Activated CD4-positive, alpha-beta T cell treated with anti-CD3 and anti-CD28 coated beads, Interleukin-2, amount 50 U/mL, for 24 hours (primary cell): Measurements from ENCODE around the gene FOCAD.

Source experiments
- DNase-seq, 2 donors: peaks; one replicate each; pipeline ENCODE4 v3.0.0-alpha.2; 2020; ENCODE audit warnings: low read depth in 1 of 2, low spot score in 1 of 2

FOCAD gene

GRCh38 chr9:20728493-20729220 is 44.6 kb downstream of the FOCAD start:
- DNase-seq: no peak

- DNase-seq: no peak
Measured at GRCh38 chr9:20729523-20729922, 45.5 kb downstream of the FOCAD start.

DNA sequence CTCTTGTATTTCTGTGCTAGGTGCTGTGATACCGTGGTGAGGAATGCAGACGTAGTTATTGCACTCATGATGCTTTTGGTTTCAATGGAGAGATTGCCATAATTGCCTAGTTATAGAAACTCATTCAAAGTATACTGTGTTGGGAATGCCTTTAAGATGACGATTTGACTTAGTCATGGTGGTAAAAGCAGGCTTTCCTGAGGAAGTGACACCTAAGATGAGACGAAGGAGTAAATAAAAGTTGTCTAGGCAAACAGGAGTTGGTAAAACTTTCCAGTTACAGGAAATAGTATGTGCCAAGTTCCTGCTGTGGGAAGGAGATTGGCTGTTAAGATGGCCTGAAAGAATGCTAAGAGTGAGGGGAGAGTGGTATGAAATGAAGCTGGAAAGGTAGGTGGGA is 48.1 kb downstream of the FOCAD start:
- DNase-seq: no peak

DNA sequence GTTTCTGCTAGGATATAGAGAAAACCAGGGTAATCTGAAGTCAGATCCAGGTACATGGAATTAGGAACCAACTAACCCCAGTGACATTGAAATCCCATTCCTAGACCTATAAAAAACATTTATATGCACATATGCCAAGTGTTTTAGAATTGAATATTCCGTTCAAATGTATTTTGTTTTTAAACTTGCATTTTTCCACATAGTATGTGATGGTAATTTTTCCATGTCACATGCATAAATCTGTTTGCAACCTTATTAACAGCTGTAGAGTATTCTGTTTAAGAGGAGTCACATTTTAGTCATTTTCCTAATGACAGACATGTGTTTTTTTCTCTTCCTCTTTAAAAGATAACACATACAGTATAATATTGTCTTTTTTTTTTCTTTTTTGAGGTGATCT is 50.2 kb downstream of the FOCAD start:
- no peak for DNase-seq

DNA sequence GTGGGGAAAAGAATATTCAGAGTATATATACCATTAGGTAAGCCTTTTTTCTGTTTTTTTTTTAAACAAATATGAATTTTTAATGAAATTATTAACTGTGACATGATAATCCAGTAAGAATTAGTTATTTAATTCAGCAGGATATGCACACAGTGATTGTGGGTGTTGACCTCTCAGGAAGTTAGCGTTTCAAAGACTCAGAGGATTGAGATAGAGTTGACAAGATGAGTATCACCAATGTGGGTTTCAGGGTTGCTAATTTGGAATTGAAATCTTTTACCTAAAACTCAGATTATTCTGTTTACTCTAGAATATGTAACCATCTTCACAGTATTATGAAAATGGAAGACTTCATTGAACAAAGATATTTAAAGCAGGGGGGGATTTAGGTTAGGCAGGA is 56.2 kb downstream of the FOCAD start:
- no peak for DNase-seq

GRCh38 chr9:20740929-20741582 is 57.0 kb downstream of the FOCAD start:
- DNase-seq: no peak

DNA sequence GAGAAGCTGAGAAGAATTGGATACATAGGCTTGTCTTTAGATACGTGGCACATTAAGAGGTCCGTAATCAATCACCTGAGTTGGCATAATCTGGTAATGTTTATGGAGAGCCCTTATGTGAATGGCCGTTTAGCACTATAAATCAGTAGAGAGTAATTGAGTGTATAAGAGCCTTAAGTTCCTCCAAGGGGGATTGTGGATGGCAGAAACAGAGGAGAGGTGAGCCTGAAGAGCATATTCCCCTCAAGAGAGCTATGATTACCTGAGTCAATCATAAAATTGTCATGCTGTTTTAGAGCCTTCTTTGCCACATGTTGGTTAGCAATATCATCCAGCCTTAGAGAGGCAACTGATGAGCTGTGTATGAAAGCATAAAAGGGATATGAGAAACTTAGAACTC is 58.8 kb downstream of the FOCAD start:
- DNase-seq: no peak

DNA sequence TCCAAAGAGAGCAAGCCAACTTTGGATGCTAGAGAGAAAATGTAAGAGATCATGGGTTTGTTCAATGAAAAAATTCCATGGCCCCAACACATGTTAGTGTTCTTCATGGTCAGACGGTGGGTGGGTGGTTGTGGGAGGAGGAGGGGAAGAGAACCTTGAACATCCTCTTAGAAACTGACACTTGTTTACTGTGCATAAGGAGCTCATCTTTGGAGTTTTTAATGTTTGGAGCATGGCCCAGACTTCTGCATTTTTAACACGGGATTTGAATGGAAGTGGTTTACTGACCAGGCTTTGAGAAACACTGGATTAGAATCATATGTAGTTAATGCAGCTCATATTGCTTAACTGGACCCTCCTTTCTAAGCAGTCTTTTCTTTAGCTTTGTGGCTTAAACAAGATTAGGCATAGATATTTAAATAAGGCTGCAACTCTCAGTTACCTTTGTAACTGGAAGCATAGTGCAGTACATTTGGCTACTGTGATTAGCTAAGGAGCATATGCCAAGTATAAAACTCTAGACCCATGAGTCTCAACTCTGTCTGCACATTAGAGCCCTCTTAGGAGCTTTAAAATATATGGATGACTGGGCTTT is 60.1 kb downstream of the FOCAD start:
- DNase-seq: no peak

- DNase-seq: no peak
Measured at GRCh38 chr9:20746967-20747366, 62.9 kb downstream of the FOCAD start.

DNA sequence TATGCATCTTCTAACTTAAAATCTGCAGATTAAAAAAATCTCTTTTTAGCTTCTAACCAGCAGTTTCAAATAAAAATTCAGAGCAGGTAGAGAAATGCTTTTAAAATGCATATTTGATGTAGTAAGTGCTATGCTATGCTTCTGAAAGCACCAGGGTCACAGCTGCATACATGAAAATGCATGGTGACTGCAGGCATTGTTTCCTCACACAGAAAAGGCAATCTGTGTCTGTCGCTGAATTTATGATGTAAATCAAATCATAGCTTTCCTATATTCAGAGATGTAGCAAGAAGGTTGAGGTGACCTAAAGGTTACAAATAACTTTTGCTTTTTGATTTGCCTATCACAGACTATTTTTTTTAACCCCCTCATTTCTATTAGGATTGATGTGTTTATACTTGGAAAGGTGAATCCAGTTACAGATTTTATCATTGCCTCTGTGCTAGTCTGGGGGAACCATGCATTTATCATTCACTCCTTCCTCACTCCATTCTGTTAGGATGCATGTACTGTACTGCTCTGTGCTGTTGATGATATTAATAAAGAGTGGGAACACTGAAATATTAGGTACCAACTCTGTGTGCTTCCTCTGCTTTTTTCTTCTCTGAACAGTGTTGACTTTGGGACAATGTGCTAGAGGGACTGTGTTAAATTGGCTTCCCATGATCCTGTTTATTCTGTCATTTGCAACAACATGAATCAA is 65.6 kb downstream of the FOCAD start:
- DNase-seq: no peak

GRCh38 chr9:20753761-20754160 is 69.7 kb downstream of the FOCAD start:
- no peak for DNase-seq

- DNase-seq: no peak
Measured at GRCh38 chr9:20754556-20754955, 70.5 kb downstream of the FOCAD start.

DNA sequence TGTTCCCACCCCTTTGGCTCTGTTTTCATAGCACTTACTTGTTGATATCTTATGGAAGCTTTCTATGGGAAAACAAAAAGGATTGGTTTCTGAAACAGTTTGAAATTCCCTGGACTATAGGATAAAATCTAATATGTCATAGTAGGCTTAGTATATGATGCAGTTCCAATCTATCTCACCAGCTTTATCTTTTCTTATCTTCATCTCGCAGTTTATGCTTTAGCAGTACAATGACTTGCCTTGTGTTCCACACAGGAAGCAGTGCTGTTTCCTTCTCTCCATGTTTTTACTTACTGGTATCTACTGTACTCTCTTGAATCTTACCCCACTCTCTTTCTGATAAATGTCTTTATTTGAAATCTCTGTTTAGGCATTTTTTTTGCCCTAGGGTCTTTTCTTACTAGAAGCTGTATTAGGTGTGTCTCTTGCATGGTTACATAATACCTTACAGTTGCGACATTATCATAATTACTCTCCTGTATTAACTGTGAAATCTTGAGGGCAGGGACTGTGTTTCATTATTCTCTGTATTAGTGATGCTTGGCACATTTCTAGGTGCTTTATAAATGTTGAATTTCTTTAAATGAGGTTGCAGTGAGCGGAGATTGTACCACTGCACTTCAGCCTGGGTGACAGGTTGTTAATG is 76.3 kb downstream of the FOCAD start:
- DNase-seq: no peak

GRCh38 chr9:20770947-20771346 is 86.9 kb downstream of the FOCAD start:
- no peak for DNase-seq

DNA sequence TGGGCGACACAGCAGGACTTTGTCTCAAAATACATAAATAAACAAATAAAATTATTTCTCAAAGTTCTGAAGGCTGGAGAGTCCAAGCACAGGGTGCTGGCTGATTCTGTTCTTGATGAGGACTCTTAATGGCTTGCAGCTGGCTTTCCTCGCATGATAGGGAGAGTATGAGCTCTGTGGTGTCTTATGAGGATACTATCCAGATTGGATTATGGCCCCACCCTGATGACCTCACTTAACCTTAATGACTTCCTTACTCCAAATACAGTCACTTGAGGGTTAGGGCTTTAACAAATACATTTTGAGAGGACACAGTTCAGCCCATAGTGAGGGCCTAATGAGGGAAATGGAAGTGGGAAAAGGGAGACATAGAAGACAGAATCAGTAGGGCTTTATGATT is 87.7 kb downstream of the FOCAD start:
- DNase-seq: no peak

DNA sequence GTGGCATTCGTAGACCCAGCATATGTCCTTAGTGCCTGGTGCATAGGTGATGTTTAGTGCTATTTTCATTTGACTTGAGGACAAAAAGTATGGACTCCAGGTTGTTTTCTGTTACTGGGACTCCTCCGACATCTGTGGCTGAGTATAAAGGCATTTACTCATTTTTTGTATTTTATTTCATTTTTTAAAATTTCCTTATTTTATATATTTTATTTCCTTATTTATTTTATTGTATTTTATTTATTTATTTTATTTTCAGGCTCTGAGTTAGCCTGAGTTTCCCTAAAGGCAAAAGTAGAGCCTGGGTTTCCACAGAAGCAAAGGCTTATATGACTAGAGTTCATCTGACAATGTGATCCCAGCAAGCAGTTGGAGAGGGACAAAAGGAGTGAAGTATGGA is 91.6 kb downstream of the FOCAD start:
- DNase-seq: no peak

DNA sequence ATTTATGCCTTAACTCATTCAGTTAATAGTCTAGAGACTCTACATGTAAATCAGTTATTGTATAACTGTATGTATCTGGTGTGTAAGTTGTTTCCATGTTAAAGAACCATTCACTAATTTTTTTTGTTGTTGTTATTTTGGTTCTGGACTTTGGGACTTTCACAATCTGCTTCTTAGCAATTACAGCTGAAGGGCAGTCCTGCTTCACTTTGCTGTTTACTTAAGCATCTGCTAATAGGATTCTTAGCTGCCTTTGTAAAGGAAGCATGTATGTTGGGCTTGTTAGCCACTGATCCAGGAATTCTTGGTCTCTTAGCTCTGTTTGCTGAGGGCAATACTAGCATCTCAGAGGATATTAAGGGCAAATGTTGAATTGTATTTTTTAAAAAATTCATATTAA is 97.0 kb downstream of the FOCAD start:
- no peak for DNase-seq

- no peak for DNase-seq
Measured at GRCh38 chr9:20782289-20782688, 98.2 kb downstream of the FOCAD start.

DNA sequence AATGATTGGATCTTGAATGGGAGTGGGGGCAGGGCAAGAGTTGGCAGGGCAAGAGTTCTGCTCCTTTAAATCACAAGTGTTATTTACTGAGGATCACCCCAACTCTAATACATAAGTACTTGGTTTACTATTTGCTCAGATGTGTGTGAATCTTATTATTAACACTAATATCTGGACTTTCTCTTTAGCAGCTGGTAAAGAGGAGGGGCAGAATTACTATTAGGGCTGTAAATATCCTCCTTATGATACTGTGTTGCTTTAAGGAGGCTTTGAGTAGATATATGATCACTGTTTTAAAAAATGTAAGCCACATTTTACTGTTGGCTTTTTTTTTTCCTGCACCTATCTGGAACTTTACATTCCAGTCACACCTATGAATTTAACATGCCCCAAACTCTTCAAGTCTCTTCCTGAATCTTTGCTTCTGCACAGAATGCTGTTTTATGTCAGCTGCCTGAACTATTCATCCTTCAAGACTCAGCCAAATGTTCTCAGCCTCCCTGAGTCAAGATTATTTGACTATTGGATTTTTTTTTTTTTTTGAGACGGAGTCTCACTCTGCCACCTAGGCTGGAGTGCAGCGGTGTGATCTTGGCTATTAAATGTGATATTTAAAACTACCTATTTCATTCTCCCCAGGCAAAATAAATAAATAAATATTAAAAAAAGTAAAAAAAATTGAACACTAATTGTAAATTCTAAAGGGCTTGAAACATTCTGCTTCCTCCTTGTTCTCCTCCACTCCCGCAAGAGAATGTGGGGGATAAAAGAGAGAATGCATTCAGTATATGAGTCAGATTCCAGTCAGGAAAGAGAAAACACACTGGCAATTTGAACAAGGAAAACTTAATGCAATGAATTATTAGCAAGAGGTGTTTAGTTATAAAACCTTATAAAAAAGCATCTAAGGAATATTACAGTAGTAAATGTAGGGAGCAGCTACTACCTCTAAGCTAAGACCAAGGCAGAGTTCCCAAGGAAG is 99.3 kb downstream of the FOCAD start:
- no peak for DNase-seq

GRCh38 chr9:20784196-20784595 is 100.1 kb downstream of the FOCAD start:
- DNase-seq: no peak
